Tibial nerve (tissue), 4 donors: ENCODE results near the gene ITIH5. TPM values are rescaled to one million over a fixed set of nuclear protein-coding genes. Genes with fewer than 3 reads are reported as not detected.

ENCODE experiments used
- DNase-seq, 2 donors: peaks; one replicate each; pipeline ENCODE4 v3.0.0-alpha.2; 2019; ENCODE audit warnings: low spot score in 2 of 2
- H3K27ac ChIP-seq, 4 donors: fragments of 200-600 bp; sonication (generic) in 3 of 4; one replicate each; pipeline ENCODE4 v1.5.1; 2017 to 2019; ENCODE audit warnings: mild to moderate bottlenecking in 1 of 4
- H3K27me3 ChIP-seq, 2 donors: fragments of 200-600 bp; sonication (generic) in 1 of 2; one replicate each; pipeline versions ENCODE4 v1.5.1 to v1.6.0; 2017 to 2019
- H3K36me3 ChIP-seq, 3 donors: fragments of 200-600 bp; sonication (generic); one replicate each; pipeline ENCODE4 v1.5.1; 2018 to 2019
- H3K4me1 ChIP-seq, 4 donors: fragments of 200-600 bp; sonication (generic) in 3 of 4; one replicate each; pipeline ENCODE4 v1.5.1; 2017 to 2019
- H3K4me3 ChIP-seq, 4 donors: fragments of 200-600 bp; sonication (generic) in 3 of 4; one replicate each; pipeline ENCODE4 v1.5.1; 2017 to 2019; ENCODE audit warnings: mild to moderate bottlenecking in 1 of 4, moderate library complexity in 1 of 4
- H3K9me3 ChIP-seq, 4 donors: fragments of 200-600 bp; sonication (generic) in 3 of 4; one replicate each; pipeline ENCODE4 v1.5.1; 2017 to 2019
- CTCF ChIP-seq, 5 experiments: fragments of 200-600 bp in 3 of 5; fragments of 450-650 bp in 2 of 5; sonication (generic) in 3 of 5; IDR thresholded peaks; one replicate each; pipeline ENCODE4 v1.5.1; 2016 to 2019; ENCODE audit warnings: antibody characterized with exemption in 5 of 5, mild to moderate bottlenecking in 3 of 5, moderate library complexity in 2 of 5
- EP300 ChIP-seq, 2 donors: sonication (generic); formaldehyde crosslinking; IDR thresholded peaks; one replicate each; pipeline ENCODE4 v1.6.1; 2017; ENCODE audit warnings: antibody characterized with exemption in 2 of 2, mild to moderate bottlenecking in 1 of 2
- POLR2A ChIP-seq, 2 donors: fragments of 450-650 bp; IDR thresholded peaks; one replicate each; pipeline ENCODE4 v1.6.1; 2017; ENCODE audit warnings: antibody characterized with exemption in 2 of 2, mild to moderate bottlenecking in 2 of 2, moderate library complexity in 2 of 2
- WGBS, 2 donors: methylation state at CpG; one replicate each; pipeline ENCODE4 v1.1.5; 2018; 5-methylcytosine and 5-hydroxymethylcytosine counted together
- total RNA-seq, 4 donors: library from RNA; depleted of rRNA; stranded (reverse); fragments of >200 nt; gene quantifications; one replicate each; pipeline ENCODE4 v1.1.0, GENCODE V29; 2016

The ITIH5 gene
- total RNA-seq, 4 donors from 2014 or later, result 20.7 to 86.4 (median 26.9) TPM

- no peaks in the 10 kb centered on the region for H3K4me1 ChIP-seq
- TF ChIP-seq EP300 (IDR thresholded peaks at IDR 0.05) (no peak), POLR2A (IDR thresholded peaks at IDR 0.05) (no peak), CTCF (IDR thresholded peaks at IDR 0.05) (no peak)
- H3K27ac ChIP-seq, result no peak overlapping the region
- H3K36me3 ChIP-seq, result no peaks in the 10 kb centered on the region
- H3K27me3 ChIP-seq, result peaks cover 0 to 6% of the 10 kb centered on the region in 2 donors
- no peak for DNase-seq
- no peak overlapping the region for H3K4me3 ChIP-seq
- no peaks in the 10 kb centered on the region for H3K9me3 ChIP-seq
- 85 to 90% methylated on average over 5 of the region's 5 CpGs for WGBS, 2 donors
Observed at GRCh38 chr10:7707858-7708622, 41.3 kb upstream of the ITIH5 start.

- Histone ChIP-seq H3K27ac (no peak overlapping the region), H3K27me3 (peaks cover 0 to 6% of the 10 kb centered on the region in 2 donors), H3K9me3 (no peaks in the 10 kb centered on the region), H3K4me1 (no peaks in the 10 kb centered on the region), H3K4me3 (no peak overlapping the region), H3K36me3 (no peaks in the 10 kb centered on the region)
- TF ChIP-seq EP300 (IDR thresholded peaks at IDR 0.05), result no peak
- TF ChIP-seq POLR2A (IDR thresholded peaks at IDR 0.05), result no peak
- no peak for TF ChIP-seq CTCF (IDR thresholded peaks at IDR 0.05)
- 85% methylated on average over 4 of the region's 4 CpGs for WGBS, 2 donors
- no peak for DNase-seq
Observed at GRCh38 chr10:7707102-7707501, 40.3 kb upstream of the ITIH5 start.

GRCh38 chr10:7706534-7707073 is 39.8 kb upstream of the ITIH5 start:
- DNase-seq, result no peak
- WGBS, 2 donors, result 85 to 87% methylated on average over 4 of the region's 4 CpGs
- Histone ChIP-seq H3K27me3 (peaks cover 0 to 6% of the 10 kb centered on the region in 2 donors), H3K27ac (no peak overlapping the region), H3K9me3 (no peaks in the 10 kb centered on the region), H3K4me1 (no peaks in the 10 kb centered on the region), H3K4me3 (no peak overlapping the region), H3K36me3 (no peaks in the 10 kb centered on the region)
- TF ChIP-seq CTCF (IDR thresholded peaks at IDR 0.05) (no peak), POLR2A (IDR thresholded peaks at IDR 0.05) (no peak), EP300 (IDR thresholded peaks at IDR 0.05) (no peak)

GRCh38 chr10:7705341-7705740 is 38.6 kb upstream of the ITIH5 start:
- 79 to 83% methylated on average over 3 of the region's 3 CpGs for WGBS, 2 donors
- H3K36me3 ChIP-seq, result no peaks in the 10 kb centered on the region
- TF ChIP-seq CTCF (IDR thresholded peaks at IDR 0.05) (no peak), EP300 (IDR thresholded peaks at IDR 0.05) (no peak), POLR2A (IDR thresholded peaks at IDR 0.05) (no peak)
- no peaks in the 10 kb centered on the region for H3K4me1 ChIP-seq
- DNase-seq, result no peak
- H3K9me3 ChIP-seq, result no peaks in the 10 kb centered on the region
- no peak overlapping the region for H3K27ac ChIP-seq
- H3K27me3 ChIP-seq, result peaks cover 0 to 6% of the 10 kb centered on the region in 2 donors
- H3K4me3 ChIP-seq, result no peak overlapping the region
